ENCODE measurements around the gene VWF. TPM values are rescaled to one million over a fixed set of nuclear protein-coding genes. Genes with fewer than 3 reads are reported as not detected.
"Not testable (repeated sequence)": the region's sequence is repeated elsewhere in the genome, so short reads cannot be mapped to it uniquely, and the experiment has no call there.

VWF gene
- total and polyA plus RNA-seq, 11 donors = 125 to 503 (median 238) TPM

GRCh38 chr12:6026998-6027397 is 97.5 kb downstream of the VWF start:
- DNase-seq (no peak), ATAC-seq (peak in 2 of 4 donors; percentile 19 to 23)
- Histone ChIP-seq H3K36me3 (peaks cover 0 to 81% (median 28%) of the 10 kb centered on the region in 9 donors), H3K4me3 (no peak overlapping the region), H3K27me3 (no peaks in the 10 kb centered on the region), H3K27ac (no peak overlapping the region), H3K9me3 (peaks cover 0 to 5% (median 0%) of the 10 kb centered on the region in 12 donors), H3K4me1 (no peaks in the 10 kb centered on the region)
- no peak for TF ChIP-seq POLR2A (IDR thresholded peaks at IDR 0.05)
- TF ChIP-seq, protein P1, sequence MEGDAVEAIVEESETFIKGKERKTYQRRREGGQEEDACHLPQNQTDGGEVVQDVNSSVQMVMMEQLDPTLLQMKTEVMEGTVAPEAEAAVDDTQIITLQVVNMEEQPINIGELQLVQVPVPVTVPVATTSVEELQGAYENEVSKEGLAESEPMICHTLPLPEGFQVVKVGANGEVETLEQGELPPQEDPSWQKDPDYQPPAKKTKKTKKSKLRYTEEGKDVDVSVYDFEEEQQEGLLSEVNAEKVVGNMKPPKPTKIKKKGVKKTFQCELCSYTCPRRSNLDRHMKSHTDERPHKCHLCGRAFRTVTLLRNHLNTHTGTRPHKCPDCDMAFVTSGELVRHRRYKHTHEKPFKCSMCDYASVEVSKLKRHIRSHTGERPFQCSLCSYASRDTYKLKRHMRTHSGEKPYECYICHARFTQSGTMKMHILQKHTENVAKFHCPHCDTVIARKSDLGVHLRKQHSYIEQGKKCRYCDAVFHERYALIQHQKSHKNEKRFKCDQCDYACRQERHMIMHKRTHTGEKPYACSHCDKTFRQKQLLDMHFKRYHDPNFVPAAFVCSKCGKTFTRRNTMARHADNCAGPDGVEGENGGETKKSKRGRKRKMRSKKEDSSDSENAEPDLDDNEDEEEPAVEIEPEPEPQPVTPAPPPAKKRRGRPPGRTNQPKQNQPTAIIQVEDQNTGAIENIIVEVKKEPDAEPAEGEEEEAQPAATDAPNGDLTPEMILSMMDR (IDR thresholded peaks at IDR 0.05) = no peak
- intact Hi-C loops (cut with DNase I) = no loop called here
- WGBS, 4 donors = 61 to 72% (median 65%) methylated on average over 6 of the region's 6 CpGs

- H3K27me3 ChIP-seq; H3K9me3 ChIP-seq; H3K27ac ChIP-seq; DNase-seq; intact Hi-C loops (cut with DNase I); H3K4me3 ChIP-seq; ATAC-seq; H3K4me1 ChIP-seq: not testable (repeated sequence)
- 75 to 90% (median 84%) methylated on average over 6 to 8 of the region's 9 CpGs for WGBS, 4 donors
- peaks cover 0 to 83% (median 25%) of the 10 kb centered on the region in 9 donors for H3K36me3 ChIP-seq
Measured at GRCh38 chr12:6025703-6026298, 98.7 kb downstream of the VWF start.

GRCh38 chr12:6024066-6024465 is 100.4 kb downstream of the VWF start:
- WGBS, 4 donors = 76 to 86% (median 83%) methylated on average over 2 of the region's 2 CpGs
- intact Hi-C loops (cut with DNase I); H3K27me3 ChIP-seq; H3K4me1 ChIP-seq; H3K4me3 ChIP-seq; H3K9me3 ChIP-seq; DNase-seq; H3K27ac ChIP-seq; ATAC-seq: not testable (repeated sequence)
- H3K36me3 ChIP-seq = peaks cover 0 to 79% (median 17%) of the 10 kb centered on the region in 9 donors

DNA sequence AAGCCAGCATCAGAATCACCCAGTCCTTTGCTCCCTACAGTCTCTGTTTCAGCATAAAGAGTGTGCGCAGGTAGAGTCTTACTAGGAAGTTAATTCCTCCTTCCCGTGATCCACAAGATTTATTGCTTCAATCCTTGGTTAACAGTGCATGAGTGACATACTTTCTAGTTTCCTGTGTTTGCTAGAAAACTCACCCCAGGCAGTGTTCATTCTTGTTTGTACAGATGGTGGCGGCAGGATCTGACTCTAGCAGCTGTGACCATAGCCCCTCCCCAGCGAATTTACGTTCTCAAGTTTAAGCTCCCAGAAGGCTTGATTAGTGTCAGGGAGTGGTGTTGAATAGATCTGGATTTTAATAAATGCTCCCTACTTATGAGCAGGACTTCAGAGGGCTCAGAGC is 103.5 kb downstream of the VWF start:
- DNase-seq (no peak), ATAC-seq (no peak)
- Histone ChIP-seq H3K36me3 (peaks cover 0 to 75% (median 26%) of the 10 kb centered on the region in 9 donors), H3K27me3 (no peaks in the 10 kb centered on the region), H3K4me3 (no peak overlapping the region), H3K9me3 (no peaks in the 10 kb centered on the region), H3K27ac (no peak overlapping the region), H3K4me1 (no peaks in the 10 kb centered on the region)
- intact Hi-C loops (cut with DNase I) = no loop called here
- TF ChIP-seq, protein P1 (IDR thresholded peaks at IDR 0.05) = no peak
- no peak for TF ChIP-seq POLR2A (IDR thresholded peaks at IDR 0.05)
- 68 to 86% (median 75%) methylated on average over 5 of the region's 5 CpGs for WGBS, 4 donors

GRCh38 chr12:6020511-6020910 is 104.0 kb downstream of the VWF start:
- H3K9me3 ChIP-seq; H3K27ac ChIP-seq; intact Hi-C loops (cut with DNase I); H3K4me1 ChIP-seq; H3K4me3 ChIP-seq; ATAC-seq; DNase-seq; H3K27me3 ChIP-seq: not testable (repeated sequence)
- 79 to 94% (median 90%) methylated on average over 7 to 10 of the region's 10 CpGs for WGBS, 4 donors
- H3K36me3 ChIP-seq = peaks cover 0 to 76% (median 25%) of the 10 kb centered on the region in 9 donors

DNA sequence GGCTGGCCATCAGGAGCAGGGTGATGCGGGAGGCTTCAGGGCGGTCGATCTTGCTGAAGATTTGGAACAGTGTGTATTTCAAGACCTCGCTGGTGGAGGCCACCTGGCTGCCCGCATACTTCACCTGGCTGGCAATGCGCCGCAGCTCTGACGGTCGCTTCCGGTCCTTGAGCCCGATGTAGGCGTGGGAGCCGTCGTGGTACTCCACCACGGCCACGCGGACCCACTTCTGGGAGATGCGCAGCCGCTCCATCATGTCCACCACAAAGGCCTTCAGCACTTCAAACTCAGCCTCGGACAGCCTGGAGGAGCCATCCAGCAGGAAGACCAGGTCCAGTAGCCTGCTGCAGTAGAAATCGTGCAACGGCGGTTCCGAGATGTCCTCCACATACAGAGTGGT is 105.2 kb downstream of the VWF start:
- H3K9me3 ChIP-seq; intact Hi-C loops (cut with DNase I); ATAC-seq; H3K27me3 ChIP-seq; H3K4me1 ChIP-seq; H3K4me3 ChIP-seq; DNase-seq; H3K27ac ChIP-seq: not testable (repeated sequence)
- peaks cover 0 to 77% (median 18%) of the 10 kb centered on the region in 9 donors for H3K36me3 ChIP-seq
- 88 to 96% (median 92%) methylated on average over 12 to 24 of the region's 24 CpGs for WGBS, 4 donors

Data from heart left ventricle (tissue), 16 donors.